Measurements from ENCODE around the gene SMIM33. TPM values are rescaled to one million over a fixed set of nuclear protein-coding genes. Genes with fewer than 3 reads are reported as not detected.

The SMIM33 gene
- total RNA-seq, 1 experiment from 2014 or later, result not detected

GRCh38 chr5:139457241-139457640 lies 13.6 kb upstream of the SMIM33 start:
- H3K4me1 Mint-ChIP-seq (ENCODE audit: insufficient read depth, unreplicated experiment), result peaks cover 6% of the 10 kb centered on the region
- CTCF ChIA-PET, result no interaction called here
- POLR2A ChIA-PET, result interaction anchor here (1.1 kb wide), 1 partner anchor 25 kb away, joined by 3 read pairs; no protein-coding TSS in a partner anchor
- no peak for DNase-seq (ENCODE audit: unreplicated experiment)
- no peak overlapping the region for H3K27ac Mint-ChIP-seq (ENCODE audit: low read depth, unreplicated experiment)
- TF ChIP-seq CTCF (IDR thresholded peaks at IDR 0.05; ENCODE audit: unreplicated experiment), result no peak
- no peak overlapping the region for H3K4me3 Mint-ChIP-seq (ENCODE audit: unreplicated experiment)
- no TSS peak for BruUV-seq (replicated peaks)
- H3K27me3 Mint-ChIP-seq (ENCODE audit: insufficient read depth, unreplicated experiment), result no peaks in the 10 kb centered on the region
- H3K36me3 Mint-ChIP-seq (ENCODE audit: insufficient read depth, unreplicated experiment), result no peaks in the 10 kb centered on the region
- no peaks in the 10 kb centered on the region for H3K9me3 Mint-ChIP-seq (ENCODE audit: unreplicated experiment)
- intact Hi-C loops (cut with micrococcal nuclease), result no loop called here

- CTCF ChIA-PET, result interaction anchor here (0.7 to 0.9 kb wide), 4 partner anchors 10 to 111 kb away, joined by 3 to 5 read pairs (median 4); no protein-coding TSS in a partner anchor
- no peak overlapping the region for H3K4me3 Mint-ChIP-seq (ENCODE audit: unreplicated experiment)
- TF ChIP-seq CTCF (IDR thresholded peaks at IDR 0.05; ENCODE audit: unreplicated experiment), result no peak
- no TSS peak for BruUV-seq (replicated peaks)
- no peaks in the 10 kb centered on the region for H3K27me3 Mint-ChIP-seq (ENCODE audit: insufficient read depth, unreplicated experiment)
- H3K27ac Mint-ChIP-seq (ENCODE audit: low read depth, unreplicated experiment), result no peak overlapping the region
- H3K4me1 Mint-ChIP-seq (ENCODE audit: insufficient read depth, unreplicated experiment), result peaks cover 6% of the 10 kb centered on the region
- DNase-seq (ENCODE audit: unreplicated experiment), result no peak
- H3K9me3 Mint-ChIP-seq (ENCODE audit: unreplicated experiment), result no peaks in the 10 kb centered on the region
- POLR2A ChIA-PET, result interaction anchor here (0.6 to 1.6 kb wide), 4 partner anchors 10 to 28 kb away, joined by 3 to 5 read pairs (median 4); no protein-coding TSS in a partner anchor
- H3K36me3 Mint-ChIP-seq (ENCODE audit: insufficient read depth, unreplicated experiment), result no peaks in the 10 kb centered on the region
- intact Hi-C loops (cut with micrococcal nuclease), result no loop called here
Measured at GRCh38 chr5:139457653-139458306, 13.0 kb upstream of the SMIM33 start.

GRCh38 chr5:139458580-139459407 lies 12.0 kb upstream of the SMIM33 start:
- Mint-ChIP-seq H3K27ac (ENCODE audit: low read depth, unreplicated experiment) (no peak overlapping the region), H3K9me3 (ENCODE audit: unreplicated experiment) (no peaks in the 10 kb centered on the region), H3K27me3 (ENCODE audit: insufficient read depth, unreplicated experiment) (no peaks in the 10 kb centered on the region), H3K36me3 (ENCODE audit: insufficient read depth, unreplicated experiment) (no peaks in the 10 kb centered on the region), H3K4me3 (ENCODE audit: unreplicated experiment) (no peak overlapping the region), H3K4me1 (ENCODE audit: insufficient read depth, unreplicated experiment) (peaks cover 6% of the 10 kb centered on the region)
- CTCF ChIA-PET, result interaction anchor here (0.7 to 0.9 kb wide), 3 partner anchors 11 to 56 kb away, joined by 3 to 5 read pairs (median 4); no protein-coding TSS in a partner anchor
- TF ChIP-seq CTCF (IDR thresholded peaks at IDR 0.05; ENCODE audit: unreplicated experiment), result no peak
- BruUV-seq (replicated peaks), result no TSS peak
- DNase-seq (ENCODE audit: unreplicated experiment), result peak; percentile 33
- POLR2A ChIA-PET, result interaction anchor here (0.6 to 1.6 kb wide), 4 partner anchors 11 to 27 kb away, joined by 3 to 5 read pairs (median 4); no protein-coding TSS in a partner anchor
- intact Hi-C loops (cut with micrococcal nuclease), result no loop called here

GRCh38 chr5:139459451-139459934 lies 11.3 kb upstream of the SMIM33 start:
- no peak overlapping the region for H3K27ac Mint-ChIP-seq (ENCODE audit: low read depth, unreplicated experiment)
- intact Hi-C loops (cut with micrococcal nuclease), result no loop called here
- no peaks in the 10 kb centered on the region for H3K9me3 Mint-ChIP-seq (ENCODE audit: unreplicated experiment)
- CTCF ChIA-PET, result no interaction called here
- H3K4me1 Mint-ChIP-seq (ENCODE audit: insufficient read depth, unreplicated experiment), result peaks cover 6% of the 10 kb centered on the region
- H3K4me3 Mint-ChIP-seq (ENCODE audit: unreplicated experiment), result no peak overlapping the region
- H3K27me3 Mint-ChIP-seq (ENCODE audit: insufficient read depth, unreplicated experiment), result no peaks in the 10 kb centered on the region
- TF ChIP-seq CTCF (IDR thresholded peaks at IDR 0.05; ENCODE audit: unreplicated experiment), result no peak
- DNase-seq (ENCODE audit: unreplicated experiment), result no peak
- POLR2A ChIA-PET, result no interaction called here
- BruUV-seq (replicated peaks), result no TSS peak
- no peaks in the 10 kb centered on the region for H3K36me3 Mint-ChIP-seq (ENCODE audit: insufficient read depth, unreplicated experiment)

All from MCF 10A (cell line).